SK-N-SH (cell line): ENCODE measurements around the gene CIT. TPM values are rescaled to one million over a fixed set of nuclear protein-coding genes. Genes with fewer than 3 reads are reported as not detected.

Experiments used
- CTCF ChIA-PET: fragments of 300-600, 350-600 bp; formaldehyde crosslinking; extraction: SDS; loops from one replicate; lab custom pipeline; 2021; lab: Yijun Ruan, JAX
- POLR2A ChIA-PET: fragments of 350-600 bp; sonication (Branson Sonifier 250); formaldehyde crosslinking; extraction: SDS; loops from one replicate; lab custom pipeline; 2020; ENCODE audit warnings: antibody characterized with exemption, inconsistent platforms; lab: Yijun Ruan, JAX
- DNase-seq: peaks from one replicate; pipeline ENCODE4 v3.0.0; 2012
- H2AFZ ChIP-seq: fragments of 200-600 bp; sonication (generic); 2 replicates; pipeline ENCODE4 v1.8.1; 2016; ENCODE audit warnings: antibody characterized with exemption, mild to moderate bottlenecking, low read depth
- H3F3A ChIP-seq: fragments of 200-600 bp; sonication (generic); replicated peaks from 2 replicates; pipeline ENCODE3; 2016; ENCODE audit warnings: antibody characterized with exemption, mild to moderate bottlenecking; ENCODE audit not compliant: insufficient read depth
- H3K27ac ChIP-seq, 2 experiments: fragments of 200-500 bp in 1 of 2; fragments of 200-600 bp in 1 of 2; sonication (Bioruptor generic) in 1 of 2; sonication (generic), shearing (Covaris generic) in 1 of 2; 2 replicates each; pipeline versions ENCODE4 v1.5.1 to v1.6.1; 2014 to 2016; ENCODE audit warnings: low read depth in 2 of 2, inconsistent platforms in 1 of 2, low read length in 1 of 2, mild to moderate bottlenecking in 1 of 2, mixed read lengths in 1 of 2
- H3K27me3 ChIP-seq: fragments of 200-600 bp; sonication (generic), shearing (Covaris generic); 2 replicates; pipeline ENCODE4 v1.6.1; 2016; ENCODE audit warnings: mixed run types; ENCODE audit not compliant: insufficient read depth
- H3K36me3 ChIP-seq, 2 experiments: fragments of 200-500 bp in 1 of 2; fragments of 200-600 bp in 1 of 2; sonication (Bioruptor generic) in 1 of 2; sonication (generic) in 1 of 2; replicated peaks in 1 of 2; 2 replicates each; pipeline versions ENCODE3 to v1.5.1; 2014 to 2016; ENCODE audit warnings: low read length in 1 of 2, mild to moderate bottlenecking in 1 of 2; ENCODE audit not compliant: insufficient read depth in 2 of 2, control insufficient read depth in 1 of 2
- H3K4me1 ChIP-seq, 2 experiments: fragments of 200-500 bp in 1 of 2; fragments of 200-600 bp in 1 of 2; sonication (Bioruptor generic) in 1 of 2; sonication (generic), shearing (Covaris generic) in 1 of 2; 2 replicates each; pipeline versions ENCODE4 v1.5.1 to v1.6.1; 2014 to 2016; ENCODE audit warnings: low read depth in 1 of 2, low read length in 1 of 2, mixed run types in 1 of 2; ENCODE audit not compliant: insufficient read depth in 2 of 2, control insufficient read depth in 1 of 2
- H3K4me2 ChIP-seq: fragments of 200-600 bp; sonication (generic), shearing (Covaris generic); 2 replicates; pipeline ENCODE4 v1.6.1; 2017; ENCODE audit warnings: mixed run types
- H3K4me3 ChIP-seq, 2 experiments: fragments of 200-500 bp in 1 of 2; fragments of 200-600 bp in 1 of 2; sonication (Bioruptor generic) in 1 of 2; sonication (generic), shearing (Covaris generic) in 1 of 2; 2 replicates each; pipeline versions ENCODE4 v1.5.1 to v1.8.1; 2014 to 2016; ENCODE audit warnings: low read depth in 2 of 2, inconsistent platforms in 1 of 2, low read length in 1 of 2, mild to moderate bottlenecking in 1 of 2, mixed read lengths in 1 of 2, moderate library complexity in 1 of 2
- H3K79me2 ChIP-seq: fragments of 200-600 bp; sonication (generic); 2 replicates; pipeline ENCODE4 v1.8.1; 2017; ENCODE audit warnings: mild to moderate bottlenecking; ENCODE audit not compliant: insufficient read depth
- H3K9ac ChIP-seq: fragments of 200-600 bp; sonication (generic); 2 replicates; pipeline ENCODE4 v1.6.1; 2017; ENCODE audit warnings: mixed run types
- H3K9me2 ChIP-seq: fragments of 200-600 bp; sonication (generic); 2 replicates; pipeline ENCODE4 v1.6.1; 2017; ENCODE audit warnings: mixed run types
- H3K9me3 ChIP-seq: fragments of 200-600 bp; sonication (generic); 2 replicates; pipeline ENCODE4 v1.6.1; 2017; ENCODE audit warnings: mixed run types, mild to moderate bottlenecking, moderate library complexity
- H4K20me1 ChIP-seq: fragments of 200-600 bp; sonication (generic); 2 replicates; pipeline ENCODE4 v1.6.1; 2017; ENCODE audit warnings: mild to moderate bottlenecking, mixed run types; ENCODE audit not compliant: insufficient read depth
- FOSL2 ChIP-seq: IDR thresholded peaks from 2 replicates; pipeline ENCODE4 v1.4.0; 2012; ENCODE audit warnings: low read depth, mild to moderate bottlenecking, moderate library complexity, borderline replicate concordance
- FOXJ3 ChIP-seq: sonication (generic); formaldehyde crosslinking; IDR thresholded peaks from 2 replicates; pipeline ENCODE4 v1.5.1; 2020; ENCODE audit warnings: mild to moderate bottlenecking, missing genetic modification reagents
- GATA2 ChIP-seq: sonication (generic); formaldehyde crosslinking; IDR thresholded peaks from 2 replicates; pipeline ENCODE4 v1.5.0; 2020; ENCODE audit warnings: mild to moderate bottlenecking, missing genetic modification reagents
- JUND ChIP-seq: IDR thresholded peaks from 2 replicates; pipeline ENCODE4 v1.4.0; 2012
- MEF2A ChIP-seq: IDR thresholded peaks from 2 replicates; pipeline ENCODE4 v1.4.0; 2012; ENCODE audit warnings: low read depth, borderline replicate concordance
- MXI1 ChIP-seq: IDR thresholded peaks from 2 replicates; pipeline ENCODE4 v1.6.1; 2012; ENCODE audit warnings: mild to moderate bottlenecking, low read depth, low read length, improper control_type of control experiment
- NFIC ChIP-seq: IDR thresholded peaks from 2 replicates; pipeline ENCODE4 v1.4.0; 2012; ENCODE audit warnings: borderline replicate concordance
- POLR2AphosphoS5 ChIP-seq: IDR thresholded peaks from 2 replicates; pipeline ENCODE4 v1.6.1; 2012; ENCODE audit warnings: low read depth, low read length
- RCOR1 ChIP-seq: fragments of 150-350 bp; IDR thresholded peaks from 2 replicates; pipeline ENCODE4 v1.6.1; 2017; ENCODE audit warnings: antibody characterized with exemption, low read length
- SIN3A ChIP-seq: IDR thresholded peaks from 2 replicates; pipeline ENCODE4 v1.6.1; 2012; ENCODE audit warnings: low read depth, mild to moderate bottlenecking, low read length, moderate library complexity, borderline replicate concordance
- TCF12 ChIP-seq: IDR thresholded peaks from 2 replicates; pipeline ENCODE4 v1.4.0; 2012
- TEAD4 ChIP-seq: IDR thresholded peaks from 2 replicates; pipeline ENCODE4 v1.4.0; 2012; ENCODE audit warnings: mild to moderate bottlenecking, borderline replicate concordance; ENCODE audit not compliant: insufficient read depth
- YY1 ChIP-seq: IDR thresholded peaks from 2 replicates; pipeline ENCODE4 v1.4.0; 2012; ENCODE audit warnings: low read depth, mild to moderate bottlenecking
- WGBS: methylation state at CpG from one replicate; pipeline ENCODE4 v1.1.6; 2017; ENCODE audit warnings: low lambda C conversion rate; 5-methylcytosine and 5-hydroxymethylcytosine counted together
- polyA plus RNA-seq, 3 experiments: library from polyadenylated mRNA; depleted of rRNA; stranded (reverse); fragments of >200 nt; gene quantifications; 2 replicates each; pipeline ENCODE4 v1.2.3, GENCODE V29; 2012
- TF ChIP-seq, protein P1 (sequence below): IDR thresholded peaks from 2 replicates; pipeline ENCODE4 v1.4.0; 2012; ENCODE audit warnings: low read depth, borderline replicate concordance
- TF ChIP-seq, protein P2 (sequence below): fragments of 150-350 bp; IDR thresholded peaks from 2 replicates; pipeline ENCODE4 v1.6.1; 2016; ENCODE audit warnings: mild to moderate bottlenecking, low read depth, low read length
- TF ChIP-seq, protein P3 (sequence below): IDR thresholded peaks from 2 replicates; pipeline ENCODE4 v1.6.1; 2012; ENCODE audit warnings: mild to moderate bottlenecking, low read depth, low read length, moderate library complexity
- TF ChIP-seq, protein P4 (sequence below): fragments of 150-350 bp; IDR thresholded peaks from 2 replicates; pipeline ENCODE4 v1.6.1; 2017; ENCODE audit warnings: antibody characterized with exemption, low read length, low read depth, borderline replicate concordance

CIT gene
- polyA plus RNA-seq, 1 of the 3 experiments (the other 2 are of a cell fraction) = 7.7 TPM

DNA sequence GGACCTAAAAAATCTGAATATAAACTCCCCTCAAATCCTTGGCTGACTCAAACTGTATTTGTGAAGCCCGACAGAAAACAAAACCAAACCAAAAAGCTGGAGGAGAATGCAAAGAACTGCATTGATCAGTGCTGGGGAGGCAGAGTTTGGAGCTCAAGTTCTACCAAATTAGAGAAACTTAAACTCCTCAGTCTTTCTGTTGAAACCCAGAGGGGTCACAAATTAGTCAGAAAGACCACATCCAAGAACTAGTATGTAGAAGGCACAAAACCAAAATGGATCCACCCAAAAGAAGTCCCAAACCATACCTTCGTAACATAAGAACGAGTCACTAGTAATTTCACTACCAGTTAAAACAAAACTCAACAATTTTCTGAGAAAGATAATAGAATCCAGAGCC is 224.5 kb downstream of the CIT start:
- H3K36me3 ChIP-seq = peaks cover 0 to 6% of the 10 kb centered on the region in 2 experiments
- no peak overlapping the region for H3K27ac ChIP-seq
- 65% methylated on average over 3 of the region's 3 CpGs for WGBS
- H3K9ac ChIP-seq = no peak overlapping the region
- ChIA-PET CTCF (interaction anchor here (0.6 to 1.5 kb wide), 4 partner anchors 9 to 208 kb away, joined by 3 to 5 read pairs (median 4); no protein-coding TSS in a partner anchor), POLR2A (no interaction called here)
- H4K20me1 ChIP-seq = no peaks in the 10 kb centered on the region
- H3K4me3 ChIP-seq = no peak overlapping the region
- TF ChIP-seq, protein P1, sequence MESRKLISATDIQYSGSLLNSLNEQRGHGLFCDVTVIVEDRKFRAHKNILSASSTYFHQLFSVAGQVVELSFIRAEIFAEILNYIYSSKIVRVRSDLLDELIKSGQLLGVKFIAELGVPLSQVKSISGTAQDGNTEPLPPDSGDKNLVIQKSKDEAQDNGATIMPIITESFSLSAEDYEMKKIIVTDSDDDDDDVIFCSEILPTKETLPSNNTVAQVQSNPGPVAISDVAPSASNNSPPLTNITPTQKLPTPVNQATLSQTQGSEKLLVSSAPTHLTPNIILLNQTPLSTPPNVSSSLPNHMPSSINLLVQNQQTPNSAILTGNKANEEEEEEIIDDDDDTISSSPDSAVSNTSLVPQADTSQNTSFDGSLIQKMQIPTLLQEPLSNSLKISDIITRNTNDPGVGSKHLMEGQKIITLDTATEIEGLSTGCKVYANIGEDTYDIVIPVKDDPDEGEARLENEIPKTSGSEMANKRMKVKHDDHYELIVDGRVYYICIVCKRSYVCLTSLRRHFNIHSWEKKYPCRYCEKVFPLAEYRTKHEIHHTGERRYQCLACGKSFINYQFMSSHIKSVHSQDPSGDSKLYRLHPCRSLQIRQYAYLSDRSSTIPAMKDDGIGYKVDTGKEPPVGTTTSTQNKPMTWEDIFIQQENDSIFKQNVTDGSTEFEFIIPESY = no peak
- TF ChIP-seq, protein P2, sequence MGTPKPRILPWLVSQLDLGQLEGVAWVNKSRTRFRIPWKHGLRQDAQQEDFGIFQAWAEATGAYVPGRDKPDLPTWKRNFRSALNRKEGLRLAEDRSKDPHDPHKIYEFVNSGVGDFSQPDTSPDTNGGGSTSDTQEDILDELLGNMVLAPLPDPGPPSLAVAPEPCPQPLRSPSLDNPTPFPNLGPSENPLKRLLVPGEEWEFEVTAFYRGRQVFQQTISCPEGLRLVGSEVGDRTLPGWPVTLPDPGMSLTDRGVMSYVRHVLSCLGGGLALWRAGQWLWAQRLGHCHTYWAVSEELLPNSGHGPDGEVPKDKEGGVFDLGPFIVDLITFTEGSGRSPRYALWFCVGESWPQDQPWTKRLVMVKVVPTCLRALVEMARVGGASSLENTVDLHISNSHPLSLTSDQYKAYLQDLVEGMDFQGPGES = no peak
- TF ChIP-seq MEF2A = no peak
- TF ChIP-seq GATA2 (CRISPR knock-in tag) = no peak
- no peak for TF ChIP-seq YY1
- TF ChIP-seq, protein P3, sequence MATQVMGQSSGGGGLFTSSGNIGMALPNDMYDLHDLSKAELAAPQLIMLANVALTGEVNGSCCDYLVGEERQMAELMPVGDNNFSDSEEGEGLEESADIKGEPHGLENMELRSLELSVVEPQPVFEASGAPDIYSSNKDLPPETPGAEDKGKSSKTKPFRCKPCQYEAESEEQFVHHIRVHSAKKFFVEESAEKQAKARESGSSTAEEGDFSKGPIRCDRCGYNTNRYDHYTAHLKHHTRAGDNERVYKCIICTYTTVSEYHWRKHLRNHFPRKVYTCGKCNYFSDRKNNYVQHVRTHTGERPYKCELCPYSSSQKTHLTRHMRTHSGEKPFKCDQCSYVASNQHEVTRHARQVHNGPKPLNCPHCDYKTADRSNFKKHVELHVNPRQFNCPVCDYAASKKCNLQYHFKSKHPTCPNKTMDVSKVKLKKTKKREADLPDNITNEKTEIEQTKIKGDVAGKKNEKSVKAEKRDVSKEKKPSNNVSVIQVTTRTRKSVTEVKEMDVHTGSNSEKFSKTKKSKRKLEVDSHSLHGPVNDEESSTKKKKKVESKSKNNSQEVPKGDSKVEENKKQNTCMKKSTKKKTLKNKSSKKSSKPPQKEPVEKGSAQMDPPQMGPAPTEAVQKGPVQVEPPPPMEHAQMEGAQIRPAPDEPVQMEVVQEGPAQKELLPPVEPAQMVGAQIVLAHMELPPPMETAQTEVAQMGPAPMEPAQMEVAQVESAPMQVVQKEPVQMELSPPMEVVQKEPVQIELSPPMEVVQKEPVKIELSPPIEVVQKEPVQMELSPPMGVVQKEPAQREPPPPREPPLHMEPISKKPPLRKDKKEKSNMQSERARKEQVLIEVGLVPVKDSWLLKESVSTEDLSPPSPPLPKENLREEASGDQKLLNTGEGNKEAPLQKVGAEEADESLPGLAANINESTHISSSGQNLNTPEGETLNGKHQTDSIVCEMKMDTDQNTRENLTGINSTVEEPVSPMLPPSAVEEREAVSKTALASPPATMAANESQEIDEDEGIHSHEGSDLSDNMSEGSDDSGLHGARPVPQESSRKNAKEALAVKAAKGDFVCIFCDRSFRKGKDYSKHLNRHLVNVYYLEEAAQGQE = no peak
- no peak for TF ChIP-seq NFIC
- no peak for TF ChIP-seq RCOR1
- TF ChIP-seq POLR2AphosphoS5 = no peak
- TF ChIP-seq FOXJ3 (CRISPR knock-in tag) = no peak
- TF ChIP-seq TCF12 = no peak
- TF ChIP-seq SIN3A = no peak
- no peak for TF ChIP-seq MXI1
- TF ChIP-seq JUND = no peak
- TF ChIP-seq FOSL2 = no peak
- TF ChIP-seq, protein P4, sequence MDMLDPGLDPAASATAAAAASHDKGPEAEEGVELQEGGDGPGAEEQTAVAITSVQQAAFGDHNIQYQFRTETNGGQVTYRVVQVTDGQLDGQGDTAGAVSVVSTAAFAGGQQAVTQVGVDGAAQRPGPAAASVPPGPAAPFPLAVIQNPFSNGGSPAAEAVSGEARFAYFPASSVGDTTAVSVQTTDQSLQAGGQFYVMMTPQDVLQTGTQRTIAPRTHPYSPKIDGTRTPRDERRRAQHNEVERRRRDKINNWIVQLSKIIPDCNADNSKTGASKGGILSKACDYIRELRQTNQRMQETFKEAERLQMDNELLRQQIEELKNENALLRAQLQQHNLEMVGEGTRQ = no peak
- TF ChIP-seq TEAD4 = no peak
- no peaks in the 10 kb centered on the region for H3K27me3 ChIP-seq
- H3K9me3 ChIP-seq = no peaks in the 10 kb centered on the region
- H3F3A ChIP-seq = no peaks in the 10 kb centered on the region
- DNase-seq = no peak
- H3K4me2 ChIP-seq = no peak overlapping the region
- no peak overlapping the region for H2AFZ ChIP-seq
- no peaks in the 10 kb centered on the region for H3K79me2 ChIP-seq
- H3K9me2 ChIP-seq = no peaks in the 10 kb centered on the region
- no peaks in the 10 kb centered on the region for H3K4me1 ChIP-seq
